Endothelial cell (in vitro differentiated cells): Measurements from ENCODE around the gene MGAT3. TPM values are rescaled to one million over a fixed set of nuclear protein-coding genes. Genes with fewer than 3 reads are reported as not detected.

ENCODE experiments used
- DNase-seq: peaks from one replicate; pipeline ENCODE4 v3.0.0; 2021; ENCODE audit warnings: low spot score
- H3K27ac Mint-ChIP-seq: one replicate; pipeline ENCODE4 v1.8.0; 2021; ENCODE audit warnings: mixed read lengths, inconsistent platforms; ENCODE audit not compliant: unreplicated experiment
- H3K27me3 Mint-ChIP-seq: one replicate; pipeline ENCODE4 v1.8.0; 2021; ENCODE audit warnings: mild to moderate bottlenecking, moderate library complexity, mixed read lengths, inconsistent platforms; ENCODE audit not compliant: unreplicated experiment
- H3K36me3 Mint-ChIP-seq: one replicate; pipeline ENCODE4 v1.8.0; 2021; ENCODE audit warnings: mild to moderate bottlenecking, low read depth, mixed read lengths, inconsistent platforms; ENCODE audit not compliant: unreplicated experiment
- H3K4me1 Mint-ChIP-seq: one replicate; pipeline ENCODE4 v1.8.0; 2021; ENCODE audit warnings: mild to moderate bottlenecking, mixed read lengths, inconsistent platforms; ENCODE audit not compliant: unreplicated experiment
- H3K4me3 Mint-ChIP-seq: one replicate; pipeline ENCODE4 v1.8.0; 2021; ENCODE audit warnings: mild to moderate bottlenecking, mixed read lengths, inconsistent platforms; ENCODE audit not compliant: unreplicated experiment
- H3K9me3 Mint-ChIP-seq: one replicate; pipeline ENCODE4 v1.8.0; 2021; ENCODE audit warnings: mixed read lengths, inconsistent platforms; ENCODE audit not compliant: unreplicated experiment
- total RNA-seq: library from RNA; stranded (reverse); fragmentation: NEBNext Ultra II Directional; extraction: Animal tissue kit (Norgen Biotek cat#: 25700); gene quantifications from one replicate; pipeline ENCODE4 v1.2.1, GENCODE V29; 2021; ENCODE audit not compliant: unreplicated experiment
- TF ChIP-seq, protein P1 (sequence below): fragments of 200-600 bp; sonication (generic); IDR thresholded peaks from one replicate; pipeline ENCODE4 v1.5.0; 2021; ENCODE audit warnings: antibody characterized with exemption; ENCODE audit not compliant: unreplicated experiment

Gene MGAT3
- total RNA-seq, 1 donor from 2014 or later, result 0.87 TPM

GRCh38 chr22:39481595-39481994 is 24.8 kb downstream of the MGAT3 start:
- H3K9me3 Mint-ChIP-seq, result no peaks in the 10 kb centered on the region
- TF ChIP-seq, protein P1, sequence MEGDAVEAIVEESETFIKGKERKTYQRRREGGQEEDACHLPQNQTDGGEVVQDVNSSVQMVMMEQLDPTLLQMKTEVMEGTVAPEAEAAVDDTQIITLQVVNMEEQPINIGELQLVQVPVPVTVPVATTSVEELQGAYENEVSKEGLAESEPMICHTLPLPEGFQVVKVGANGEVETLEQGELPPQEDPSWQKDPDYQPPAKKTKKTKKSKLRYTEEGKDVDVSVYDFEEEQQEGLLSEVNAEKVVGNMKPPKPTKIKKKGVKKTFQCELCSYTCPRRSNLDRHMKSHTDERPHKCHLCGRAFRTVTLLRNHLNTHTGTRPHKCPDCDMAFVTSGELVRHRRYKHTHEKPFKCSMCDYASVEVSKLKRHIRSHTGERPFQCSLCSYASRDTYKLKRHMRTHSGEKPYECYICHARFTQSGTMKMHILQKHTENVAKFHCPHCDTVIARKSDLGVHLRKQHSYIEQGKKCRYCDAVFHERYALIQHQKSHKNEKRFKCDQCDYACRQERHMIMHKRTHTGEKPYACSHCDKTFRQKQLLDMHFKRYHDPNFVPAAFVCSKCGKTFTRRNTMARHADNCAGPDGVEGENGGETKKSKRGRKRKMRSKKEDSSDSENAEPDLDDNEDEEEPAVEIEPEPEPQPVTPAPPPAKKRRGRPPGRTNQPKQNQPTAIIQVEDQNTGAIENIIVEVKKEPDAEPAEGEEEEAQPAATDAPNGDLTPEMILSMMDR, result no peak
- H3K27ac Mint-ChIP-seq, result no peak overlapping the region
- no peak overlapping the region for H3K4me3 Mint-ChIP-seq
- DNase-seq, result no peak
- H3K36me3 Mint-ChIP-seq, result no peaks in the 10 kb centered on the region
- H3K27me3 Mint-ChIP-seq, result peaks cover 7% of the 10 kb centered on the region
- no peaks in the 10 kb centered on the region for H3K4me1 Mint-ChIP-seq

DNA sequence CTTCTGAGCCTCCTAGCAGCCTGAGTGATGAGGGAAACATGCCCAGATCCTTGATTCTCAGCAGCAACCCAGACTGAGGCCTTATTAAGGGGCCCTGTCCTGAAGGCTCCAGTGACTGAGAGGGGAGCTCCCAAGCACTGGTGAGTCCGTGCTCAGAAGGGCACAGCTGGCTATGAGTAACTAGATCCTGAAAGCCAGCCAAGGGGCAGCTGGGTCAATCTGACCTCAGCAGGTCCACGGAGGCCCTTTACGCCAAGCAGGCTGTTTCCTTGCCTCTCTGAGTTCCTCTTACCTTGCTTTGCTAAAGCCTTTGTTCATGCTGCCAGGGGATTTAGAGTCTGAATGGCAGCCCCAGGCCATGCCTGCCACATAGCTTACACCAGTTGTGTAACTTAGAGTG is 26.0 kb downstream of the MGAT3 start:
- DNase-seq, result no peak
- Mint-ChIP-seq H3K9me3 (no peaks in the 10 kb centered on the region), H3K27me3 (peaks cover 4% of the 10 kb centered on the region), H3K27ac (no peak overlapping the region), H3K4me1 (no peaks in the 10 kb centered on the region), H3K4me3 (no peak overlapping the region), H3K36me3 (no peaks in the 10 kb centered on the region)
- TF ChIP-seq, protein P1, result no peak

GRCh38 chr22:39486951-39487825 is 30.4 kb downstream of the MGAT3 start:
- no peak for DNase-seq
- H3K9me3 Mint-ChIP-seq, result no peaks in the 10 kb centered on the region
- H3K36me3 Mint-ChIP-seq, result no peaks in the 10 kb centered on the region
- no peaks in the 10 kb centered on the region for H3K4me1 Mint-ChIP-seq
- H3K4me3 Mint-ChIP-seq, result no peak overlapping the region
- TF ChIP-seq, protein P1, result no peak
- H3K27ac Mint-ChIP-seq, result no peak overlapping the region
- H3K27me3 Mint-ChIP-seq, result no peaks in the 10 kb centered on the region

- no peak for DNase-seq
- Mint-ChIP-seq H3K9me3 (no peaks in the 10 kb centered on the region), H3K27me3 (no peaks in the 10 kb centered on the region), H3K4me1 (no peaks in the 10 kb centered on the region), H3K4me3 (no peak overlapping the region), H3K36me3 (no peaks in the 10 kb centered on the region), H3K27ac (no peak overlapping the region)
- TF ChIP-seq, protein P1, result no peak
Measured at GRCh38 chr22:39487826-39488520, 31.2 kb downstream of the MGAT3 start.
